HG03159 (cell line): ENCODE results near the gene S100A12.

Experiments
- ATAC-seq: cut with Tn5 transposase; IDR thresholded peaks from one replicate; pipeline ENCODE4 v1.9.1; 2021; ENCODE audit warnings: mild to moderate bottlenecking, moderate library complexity; ENCODE audit not compliant: unreplicated experiment

Gene S100A12

GRCh38 chr1:153370146-153370545 lies 5.3 kb downstream of the S100A12 start:
- no peak for ATAC-seq

- no peak for ATAC-seq
Measured at GRCh38 chr1:153368495-153368894, 6.9 kb downstream of the S100A12 start.

- no peak for ATAC-seq
Measured at GRCh38 chr1:153367090-153367489, 8.3 kb downstream of the S100A12 start.

- no peak for ATAC-seq
Measured at GRCh38 chr1:153366261-153366660, 9.2 kb downstream of the S100A12 start.

- ATAC-seq, result no peak
Measured at GRCh38 chr1:153365696-153366095, 9.7 kb downstream of the S100A12 start.

GRCh38 chr1:153364766-153365666 lies 10.4 kb downstream of the S100A12 start:
- no peak for ATAC-seq

GRCh38 chr1:153364156-153364555 lies 11.3 kb downstream of the S100A12 start:
- ATAC-seq, result no peak

- ATAC-seq, result no peak
Measured at GRCh38 chr1:153363641-153364040, 11.8 kb downstream of the S100A12 start.

GRCh38 chr1:153362187-153362775 lies 13.1 kb downstream of the S100A12 start:
- ATAC-seq, result no peak

- ATAC-seq, result no peak
Measured at GRCh38 chr1:153361480-153362109, 13.8 kb downstream of the S100A12 start.

- ATAC-seq, result no peak
Measured at GRCh38 chr1:153360592-153361479, 14.6 kb downstream of the S100A12 start.

- ATAC-seq, result no peak
Measured at GRCh38 chr1:153360190-153360589, 15.2 kb downstream of the S100A12 start.

GRCh38 chr1:153359241-153359640 lies 16.2 kb downstream of the S100A12 start:
- ATAC-seq, result no peak

GRCh38 chr1:153358691-153358975 lies 16.8 kb downstream of the S100A12 start:
- no peak for ATAC-seq

- ATAC-seq, result no peak
Measured at GRCh38 chr1:153357853-153358690, 17.3 kb downstream of the S100A12 start, which contains the start of gene S100A9. Gene S100A9, plus strand, starts transcription at chr1:153357854. Its CDS starts 430 bp downstream, at chr1:153358284.

GRCh38 chr1:153357076-153357852 lies 18.2 kb downstream of the S100A12 start:
- ATAC-seq, result no peak

GRCh38 chr1:153356392-153357075 lies 18.9 kb downstream of the S100A12 start:
- ATAC-seq, result no peak

GRCh38 chr1:153355445-153356071 lies 19.9 kb downstream of the S100A12 start:
- no peak for ATAC-seq
